Upper lobe of left lung (tissue), 6 donors: ENCODE data around the gene MXD3. TPM values are rescaled to one million over a fixed set of nuclear protein-coding genes. Genes with fewer than 3 reads are reported as not detected.
"Not testable (repeated sequence)": the region's sequence is repeated elsewhere in the genome, so short reads cannot be mapped to it uniquely, and the experiment has no call there.

Experiments
- ATAC-seq, 2 donors: fragments of 200-7000 bp; cut with Tn5 transposase; one replicate each; pipeline ENCODE4 v1.9.1; 2022; ENCODE audit warnings: mild to moderate bottlenecking in 2 of 2, moderate library complexity in 2 of 2; ENCODE audit not compliant: low FRiP score in 2 of 2
- DNase-seq, 2 donors: peaks; one replicate each; pipeline ENCODE4 v3.0.0-alpha.2; 2019 to 2020
- H3K27ac ChIP-seq, 4 donors: fragments of 200-600 bp; sonication (generic); one replicate each; pipeline ENCODE4 v1.5.1; 2016 to 2019
- H3K27me3 ChIP-seq, 4 donors: fragments of 200-600 bp; sonication (generic); one replicate each; pipeline ENCODE4 v1.5.1; 2017 to 2019
- H3K36me3 ChIP-seq, 4 donors: fragments of 200-600 bp; sonication (generic); one replicate each; pipeline ENCODE4 v1.5.1; 2016 to 2019
- H3K4me1 ChIP-seq, 4 donors: fragments of 200-600 bp; sonication (generic); one replicate each; pipeline ENCODE4 v1.5.1; 2018 to 2019
- H3K4me3 ChIP-seq, 4 donors: fragments of 200-600 bp; sonication (generic); one replicate each; pipeline ENCODE4 v1.5.1; 2017 to 2019; ENCODE audit warnings: mild to moderate bottlenecking in 2 of 4, moderate library complexity in 1 of 4
- H3K9me3 ChIP-seq, 4 donors: fragments of 200-600 bp; sonication (generic); one replicate each; pipeline ENCODE4 v1.5.1; 2018 to 2019
- CTCF ChIP-seq, 6 experiments: fragments of 450-650 bp in 4 of 6; fragments of 200-600 bp in 2 of 6; sonication (generic) in 2 of 6; IDR thresholded peaks; one replicate each; pipeline ENCODE4 v1.5.1; 2016 to 2019; ENCODE audit warnings: antibody characterized with exemption in 6 of 6
- EP300 ChIP-seq, 4 donors: sonication (generic); formaldehyde crosslinking; IDR thresholded peaks; one replicate each; pipeline ENCODE4 v1.5.1; 2017; ENCODE audit warnings: antibody characterized with exemption in 4 of 4, control low read depth in 2 of 4
- POLR2A ChIP-seq, 4 donors: fragments of 450-650 bp; IDR thresholded peaks; one replicate each; pipeline ENCODE4 v1.5.1; 2016 to 2017; ENCODE audit warnings: antibody characterized with exemption in 4 of 4, mild to moderate bottlenecking in 2 of 4
- POLR2AphosphoS5 ChIP-seq, 2 donors: sonication (generic); formaldehyde crosslinking; IDR thresholded peaks; one replicate each; pipeline ENCODE4 v1.5.1; 2017; ENCODE audit warnings: antibody characterized with exemption in 2 of 2
- WGBS, 2 donors: methylation state at CpG; one replicate each; pipeline ENCODE4 v1.1.5; 2017 to 2018; 5-methylcytosine and 5-hydroxymethylcytosine counted together
- total RNA-seq, 6 donors: library from RNA; depleted of rRNA in 4 of 6; stranded (reverse); fragments of >200 nt in 4 of 6; gene quantifications; one replicate each; pipeline versions ENCODE4 v1.1.0 to v1.2.1, GENCODE V29; 2016 to 2021
- donor health status: DM: no; HTN: no; CAD: no; lungs with moderate emphysema.
- donor health status: DM: no; HTN: yes; CAD: no; lungs with severe emphysema.

Gene MXD3
- total RNA-seq, 6 donors from 2014 or later: 8.8 to 29.5 (median 13.6) TPM

DNA sequence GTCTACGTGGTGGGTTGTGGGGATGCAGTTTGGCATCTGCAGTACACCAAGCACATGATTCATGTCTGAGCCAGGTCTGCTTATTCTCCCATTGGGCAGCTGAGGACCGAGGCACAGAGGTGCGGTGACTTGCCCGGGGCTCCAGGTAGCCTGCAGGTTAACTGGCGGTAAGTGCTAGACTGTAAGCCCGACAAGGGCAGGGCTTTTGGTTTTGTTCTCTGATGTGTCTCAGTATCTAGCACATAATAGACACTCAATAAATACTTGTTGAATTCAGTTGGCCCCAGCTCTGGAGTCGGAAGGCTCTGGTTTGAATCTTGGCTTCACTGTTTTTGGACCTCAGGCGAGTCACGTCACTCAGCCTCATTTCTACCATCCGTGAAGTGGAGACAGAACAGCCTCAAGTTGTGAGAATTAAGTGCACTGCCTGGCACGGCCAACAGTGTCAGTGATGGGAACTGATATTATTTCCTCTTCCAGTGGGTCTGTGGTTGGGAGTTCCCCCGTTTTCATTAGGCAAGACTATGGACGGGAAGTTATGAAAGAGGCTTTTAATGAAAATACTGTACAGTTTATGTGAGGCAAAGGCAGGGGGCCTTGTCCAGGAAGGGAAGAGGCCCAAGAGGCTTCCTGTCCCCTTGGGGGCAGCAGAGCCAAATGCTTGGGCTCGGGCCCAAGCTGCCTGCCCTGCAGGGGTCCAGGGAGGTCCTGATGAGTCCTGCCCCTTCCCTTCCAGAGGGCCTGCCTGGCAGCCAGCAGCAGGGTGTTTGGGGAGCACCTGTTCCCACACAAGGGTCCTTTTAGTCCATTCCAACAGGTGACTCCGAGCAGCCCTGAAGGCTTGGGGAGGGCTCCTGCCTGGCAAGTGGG is 4.8 kb downstream of the MXD3 start:
- H3K27me3 ChIP-seq: no peaks in the 10 kb centered on the region
- peaks cover 44 to 79% (median 59%) of the 10 kb centered on the region in 4 donors for H3K4me1 ChIP-seq
- ATAC-seq: peak; percentile 15 to 31
- peaks cover 0 to 38% (median 19%) of the 10 kb centered on the region in 4 donors for H3K36me3 ChIP-seq
- 62 to 71% methylated on average over 13 to 15 of the region's 15 CpGs for WGBS, 2 donors
- H3K27ac ChIP-seq: peak overlapping the region; percentile 77 to 92 (median 85)
- H3K4me3 ChIP-seq: peak overlapping the region in 1 of 4 donors; percentile 30
- peak in 1 of 2 donors; percentile 61 for DNase-seq
- TF ChIP-seq POLR2AphosphoS5 (IDR thresholded peaks at IDR 0.05) (peak; percentile 57 to 76), EP300 (IDR thresholded peaks at IDR 0.05) (peak in 2 of 4 donors; percentile 24 to 84), POLR2A (IDR thresholded peaks at IDR 0.05) (peak in 1 of 4 donors; percentile 3), CTCF (IDR thresholded peaks at IDR 0.05) (peak in 2 of 6 experiments; percentile 4 to 30)
- no peaks in the 10 kb centered on the region for H3K9me3 ChIP-seq

DNA sequence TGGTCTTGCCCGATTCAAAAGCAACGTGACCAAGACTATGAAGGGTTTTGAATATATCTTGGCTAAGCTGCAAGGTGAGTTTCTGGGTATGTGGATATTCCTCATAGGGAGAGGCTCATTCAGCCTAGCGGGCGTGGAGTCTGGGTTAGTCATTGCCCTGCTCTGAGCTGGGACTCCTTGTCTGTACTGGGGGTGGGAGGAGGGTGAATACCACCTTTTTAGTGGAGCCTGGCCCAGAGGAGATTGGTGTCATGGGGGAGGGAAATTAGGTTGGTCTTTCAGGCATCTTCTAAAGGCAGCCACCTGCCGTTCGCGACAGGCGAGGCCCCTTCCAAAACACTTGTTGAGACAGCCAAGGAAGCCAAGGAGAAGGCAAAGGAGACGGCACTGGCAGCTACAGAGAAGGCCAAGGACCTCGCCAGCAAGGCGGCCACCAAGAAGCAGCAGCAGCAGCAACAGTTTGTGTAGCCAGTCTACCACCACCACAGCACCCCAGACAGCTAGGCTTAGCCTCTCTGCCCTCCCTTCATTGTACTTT is 5.5 kb downstream of the MXD3 start:
- not testable (repeated sequence) for H3K9me3 ChIP-seq, H3K27me3 ChIP-seq, ATAC-seq, DNase-seq
- Histone ChIP-seq H3K4me1 (peaks cover 44 to 79% (median 59%) of the 10 kb centered on the region in 4 donors), H3K27ac (peak overlapping the region; percentile 57 to 92 (median 74)), H3K36me3 (peaks cover 0 to 46% (median 19%) of the 10 kb centered on the region in 4 donors), H3K4me3 (peak overlapping the region in 1 of 4 donors; percentile 9)
- WGBS, 2 donors: 85 to 93% methylated on average over 9 to 11 of the region's 11 CpGs

DNA sequence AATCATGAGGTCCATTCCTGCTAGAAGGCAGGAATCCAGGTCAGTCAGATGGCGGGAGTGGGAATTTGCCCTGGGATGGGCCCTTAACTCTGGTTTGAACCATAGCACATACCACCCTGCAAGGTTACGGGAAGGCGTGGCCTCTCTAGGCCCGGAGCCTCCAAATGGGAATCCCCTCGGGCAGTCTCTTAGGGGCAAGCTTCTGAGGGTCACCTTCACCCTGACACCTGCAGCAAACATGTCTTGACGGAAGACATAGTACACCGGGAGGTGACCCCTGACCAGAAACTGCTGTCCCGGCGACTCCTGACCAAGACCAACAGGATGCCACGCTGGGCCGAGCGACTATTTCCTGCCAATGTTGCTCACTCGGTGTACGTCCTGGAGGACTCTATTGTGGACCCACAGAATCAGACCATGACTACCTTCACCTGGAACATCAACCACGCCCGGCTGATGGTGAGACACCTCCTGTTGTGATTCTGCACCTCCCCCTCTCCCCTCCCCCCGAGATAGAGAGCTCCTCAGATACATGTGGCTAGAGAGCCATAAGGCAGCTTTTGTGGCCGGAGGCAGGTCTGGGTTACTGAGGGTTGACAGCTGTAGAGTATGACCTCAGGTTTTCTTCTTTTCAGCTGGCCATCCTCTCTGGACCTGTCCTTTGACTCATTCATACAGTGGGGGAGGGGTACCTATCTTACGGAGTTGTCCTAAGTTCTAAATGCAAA is 7.1 kb downstream of the MXD3 start:
- Histone ChIP-seq H3K9me3 (no peaks in the 10 kb centered on the region), H3K4me1 (peaks cover 51 to 80% (median 69%) of the 10 kb centered on the region in 4 donors), H3K27me3 (no peaks in the 10 kb centered on the region), H3K36me3 (peaks cover 0 to 47% (median 19%) of the 10 kb centered on the region in 4 donors), H3K27ac (peak overlapping the region; percentile 89 to 92 (median 92)), H3K4me3 (peak overlapping the region; percentile 93 to 99 (median 96))
- DNase-seq: peak in 1 of 2 donors; percentile 22
- no peak for TF ChIP-seq EP300 (IDR thresholded peaks at IDR 0.05)
- no peak for TF ChIP-seq CTCF (IDR thresholded peaks at IDR 0.05)
- TF ChIP-seq POLR2A (IDR thresholded peaks at IDR 0.05): no peak
- no peak for TF ChIP-seq POLR2AphosphoS5 (IDR thresholded peaks at IDR 0.05)
- 38 to 46% methylated on average over 3 to 19 of the region's 19 CpGs for WGBS, 2 donors
- ATAC-seq: no peak

GRCh38 chr5:177303925-177304391 is 7.7 kb downstream of the MXD3 start:
- 6 to 7% methylated on average over 7 to 8 of the region's 25 CpGs for WGBS, 2 donors
- no peaks in the 10 kb centered on the region for H3K9me3 ChIP-seq
- H3K27me3 ChIP-seq: no peaks in the 10 kb centered on the region
- H3K36me3 ChIP-seq: peaks cover 0 to 47% (median 19%) of the 10 kb centered on the region in 4 donors
- ATAC-seq: no peak
- no peak for TF ChIP-seq EP300 (IDR thresholded peaks at IDR 0.05)
- TF ChIP-seq POLR2A (IDR thresholded peaks at IDR 0.05): no peak
- no peak for TF ChIP-seq POLR2AphosphoS5 (IDR thresholded peaks at IDR 0.05)
- TF ChIP-seq CTCF (IDR thresholded peaks at IDR 0.05): no peak
- peak overlapping the region; percentile 93 to 99 (median 96) for H3K4me3 ChIP-seq
- H3K4me1 ChIP-seq: peaks cover 54 to 84% (median 74%) of the 10 kb centered on the region in 4 donors
- peak in 1 of 2 donors; percentile 22 for DNase-seq
- peak overlapping the region; percentile 89 to 92 (median 92) for H3K27ac ChIP-seq
